Activated B cell treated with CpG ODN at 0.5 μM for 24 hours (primary cell): Measurements from ENCODE around the gene RIPPLY1. TPM values are rescaled to one million over a fixed set of nuclear protein-coding genes. Genes with fewer than 3 reads are reported as not detected.

ENCODE experiments used
- ATAC-seq: fragments of 200-7000 bp; cut with Tn5 transposase; one replicate; pipeline ENCODE4 v1.10.0; 2021; ENCODE audit warnings: low read depth, mild to moderate bottlenecking, moderate library complexity
- CTCF ChIA-PET: fragments of 350-600 bp; sonication (Branson Sonifier 250); formaldehyde crosslinking; loops from one replicate; lab custom pipeline; 2021; ENCODE audit warnings: antibody characterized with exemption; lab: Charles Lee
- POLR2A ChIA-PET: fragments of 350-600 bp; sonication (Branson Sonifier 250); formaldehyde crosslinking; loops from one replicate; lab custom pipeline; 2021; ENCODE audit warnings: antibody characterized with exemption; lab: Charles Lee
- DNase-seq: peaks from one replicate; pipeline ENCODE4 v3.0.0; 2022
- H3K27ac Mint-ChIP-seq: one replicate; pipeline ENCODE4 v1.8.0; 2020; ENCODE audit warnings: mixed read lengths
- H3K27me3 Mint-ChIP-seq: one replicate; pipeline ENCODE4 v1.8.0; 2021; ENCODE audit warnings: mixed read lengths
- H3K36me3 Mint-ChIP-seq: one replicate; pipeline ENCODE4 v1.8.0; 2021; ENCODE audit warnings: low read depth, mixed read lengths
- H3K4me1 Mint-ChIP-seq: one replicate; pipeline ENCODE4 v1.8.0; 2021; ENCODE audit warnings: mixed read lengths
- H3K4me3 Mint-ChIP-seq: one replicate; pipeline ENCODE4 v1.8.0; 2020; ENCODE audit warnings: mild to moderate bottlenecking, mixed read lengths
- H3K9me3 Mint-ChIP-seq: one replicate; pipeline ENCODE4 v1.8.0; 2020; ENCODE audit warnings: mixed read lengths
- CTCF ChIP-seq: fragments of 200-600 bp; IDR thresholded peaks from one replicate; pipeline ENCODE4 v1.8.0; 2022; ENCODE audit warnings: antibody characterized with exemption, mild to moderate bottlenecking
- intact Hi-C: fragments of 100-400 bp; cut with micrococcal nuclease; formaldehyde crosslinking; loops from one replicate; pipeline ENCODE4 v1.15.1; 2024
- total RNA-seq: library from RNA; stranded (reverse); gene quantifications from 2 replicates; pipeline ENCODE4 v1.2.3, GENCODE V29; 2022

RIPPLY1 gene
- total RNA-seq, 1 donor from 2014 or later: not detected

GRCh38 chrX:106936246-106936645, 33.1 kb upstream of the RIPPLY1 start:
- Mint-ChIP-seq H3K4me1 (no peaks in the 10 kb centered on the region), H3K36me3 (no peaks in the 10 kb centered on the region), H3K4me3 (no peak overlapping the region), H3K9me3 (no peaks in the 10 kb centered on the region), H3K27ac (no peak overlapping the region), H3K27me3 (no peaks in the 10 kb centered on the region)
- CTCF ChIA-PET: no interaction called here
- POLR2A ChIA-PET: no interaction called here
- no peak for ATAC-seq
- intact Hi-C loops: no loop called here
- no peak for DNase-seq
- no peak for TF ChIP-seq CTCF

- Mint-ChIP-seq H3K4me1 (no peaks in the 10 kb centered on the region), H3K9me3 (no peaks in the 10 kb centered on the region), H3K27me3 (no peaks in the 10 kb centered on the region), H3K36me3 (no peaks in the 10 kb centered on the region), H3K4me3 (no peak overlapping the region), H3K27ac (no peak overlapping the region)
- intact Hi-C loops: no loop called here
- CTCF ChIA-PET: no interaction called here
- POLR2A ChIA-PET: no interaction called here
- no peak for TF ChIP-seq CTCF
- DNase-seq: no peak
- ATAC-seq: no peak
Measured at GRCh38 chrX:106935175-106935574, 32.0 kb upstream of the RIPPLY1 start.

GRCh38 chrX:106933538-106933961, 30.4 kb upstream of the RIPPLY1 start:
- DNase-seq (no peak), ATAC-seq (no peak)
- Mint-ChIP-seq H3K4me3 (no peak overlapping the region), H3K27me3 (no peaks in the 10 kb centered on the region), H3K9me3 (no peaks in the 10 kb centered on the region), H3K4me1 (no peaks in the 10 kb centered on the region), H3K36me3 (no peaks in the 10 kb centered on the region), H3K27ac (no peak overlapping the region)
- ChIA-PET CTCF (no interaction called here), POLR2A (no interaction called here)
- no peak for TF ChIP-seq CTCF
- intact Hi-C loops: no loop called here

- no peaks in the 10 kb centered on the region for H3K9me3 Mint-ChIP-seq
- DNase-seq: no peak
- ChIA-PET CTCF (no interaction called here), POLR2A (no interaction called here)
- ATAC-seq: no peak
- no peaks in the 10 kb centered on the region for H3K27me3 Mint-ChIP-seq
- intact Hi-C loops: no loop called here
- H3K27ac Mint-ChIP-seq: no peak overlapping the region
- no peak overlapping the region for H3K4me3 Mint-ChIP-seq
- H3K4me1 Mint-ChIP-seq: no peaks in the 10 kb centered on the region
- no peak for TF ChIP-seq CTCF
- no peaks in the 10 kb centered on the region for H3K36me3 Mint-ChIP-seq
Measured at GRCh38 chrX:106932960-106933537, 29.9 kb upstream of the RIPPLY1 start.

- CTCF ChIA-PET: no interaction called here
- Mint-ChIP-seq H3K4me1 (no peaks in the 10 kb centered on the region), H3K27me3 (no peaks in the 10 kb centered on the region), H3K9me3 (no peaks in the 10 kb centered on the region), H3K36me3 (no peaks in the 10 kb centered on the region), H3K27ac (no peak overlapping the region), H3K4me3 (no peak overlapping the region)
- DNase-seq: no peak
- ATAC-seq: no peak
- intact Hi-C loops: no loop called here
- POLR2A ChIA-PET: no interaction called here
- no peak for TF ChIP-seq CTCF
Measured at GRCh38 chrX:106932492-106932923, 29.4 kb upstream of the RIPPLY1 start.
